Transverse colon (tissue), 4 donors: ENCODE results near the gene SUPV3L1. TPM values are rescaled to one million over a fixed set of nuclear protein-coding genes. Genes with fewer than 3 reads are reported as not detected.

Experiments
- DNase-seq: peaks from one replicate; pipeline ENCODE4 v3.0.0-alpha.2; 2019
- H3K27ac ChIP-seq, 4 donors: fragments of 200-600 bp; sonication (generic); 2 replicates each; pipeline ENCODE4 v1.5.1; 2016 to 2018; ENCODE audit warnings: inconsistent platforms in 4 of 4
- H3K27me3 ChIP-seq: fragments of 200-600 bp; sonication (generic); 2 replicates; pipeline ENCODE4 v1.5.1; 2017; ENCODE audit warnings: inconsistent platforms
- H3K36me3 ChIP-seq, 4 donors: fragments of 200-600 bp; sonication (generic); 2 replicates each; pipeline ENCODE4 v1.5.1; 2017 to 2019; ENCODE audit warnings: inconsistent platforms in 4 of 4
- H3K4me1 ChIP-seq, 4 donors: fragments of 200-600 bp; sonication (generic); 2 replicates each; pipeline ENCODE4 v1.5.1; 2017 to 2020; ENCODE audit warnings: inconsistent platforms in 4 of 4
- H3K4me3 ChIP-seq, 4 donors: fragments of 200-600 bp; sonication (generic); 1 replicate in 1 of 4; 2 replicates in 3 of 4; pipeline versions ENCODE4 v1.5.1 to v1.6.1; 2017 to 2019; ENCODE audit warnings: inconsistent platforms in 4 of 4
- H3K9me3 ChIP-seq, 2 donors: fragments of 200-600 bp; sonication (generic); 2 replicates each; pipeline ENCODE4 v1.5.1; 2017 to 2019; ENCODE audit warnings: inconsistent platforms in 2 of 2
- CTCF ChIP-seq, 5 experiments: fragments of 200-600 bp in 3 of 5; fragments of 450-650 bp in 2 of 5; sonication (generic) in 3 of 5; IDR thresholded peaks; 1 replicate in 2 of 5; 2 replicates in 3 of 5; pipeline ENCODE4 v1.5.1; 2016 to 2017; ENCODE audit warnings: antibody characterized with exemption in 5 of 5, inconsistent platforms in 3 of 5, mild to moderate bottlenecking in 2 of 5, moderate library complexity in 1 of 5
- EP300 ChIP-seq: sonication (generic); formaldehyde crosslinking; IDR thresholded peaks from one replicate; pipeline ENCODE4 v1.6.1; 2017; ENCODE audit warnings: antibody characterized with exemption, low read depth
- POLR2A ChIP-seq: fragments of 450-650 bp; IDR thresholded peaks from one replicate; pipeline ENCODE4 v1.6.1; 2016; ENCODE audit warnings: antibody characterized with exemption, mild to moderate bottlenecking, moderate library complexity
- POLR2AphosphoS5 ChIP-seq, 3 donors: sonication (generic); formaldehyde crosslinking; IDR thresholded peaks; one replicate each; pipeline ENCODE4 v1.6.1; 2016; ENCODE audit warnings: antibody characterized with exemption in 3 of 3
- WGBS, 2 donors: methylation state at CpG; one replicate each; pipeline ENCODE4 v1.1.5; 2018; ENCODE audit warnings: low coverage in 1 of 2; 5-methylcytosine and 5-hydroxymethylcytosine counted together
- in situ Hi-C, 4 donors: fragments of 200-750 bp; cut with MboI; loops; one replicate each; pipeline versions ENCODE4 v1.15.0 to v1.15.1; 2017; ENCODE audit warnings: low sequenced_read_pairs in 3 of 4, low pct_ligation_motif_present in 1 of 4, low pct_unique_long_range_greater_than_20kb in 1 of 4
- intact Hi-C: fragments of 100-400 bp; cut with DNase I; formaldehyde crosslinking; loops from one replicate; pipeline ENCODE4 v1.15.1; 2023; ENCODE audit warnings: low total_unique reads
- total RNA-seq, 4 donors: library from RNA; depleted of rRNA; stranded (reverse); fragments of >200 nt; gene quantifications; one replicate each; pipeline ENCODE4 v1.1.0, GENCODE V29; 2016

Gene SUPV3L1
- total RNA-seq, 4 donors from 2014 or later, result 15.3 to 34.0 (median 26.7) TPM

- TF ChIP-seq CTCF (IDR thresholded peaks at IDR 0.05), result no peak
- TF ChIP-seq POLR2A, result no peak
- no peak for TF ChIP-seq EP300
- no peak for TF ChIP-seq POLR2AphosphoS5 (IDR thresholded peaks at IDR 0.05)
- Histone ChIP-seq H3K4me1 (peaks cover 0 to 5% (median 2%) of the 10 kb centered on the region in 4 donors), H3K27ac (no peak overlapping the region), H3K36me3 (no peaks in the 10 kb centered on the region), H3K9me3 (no peaks in the 10 kb centered on the region), H3K27me3 (no peaks in the 10 kb centered on the region), H3K4me3 (no peak overlapping the region)
- no peak for DNase-seq
- in situ Hi-C loops (no loop called here), intact Hi-C loops (no loop called here)
- 88 to 93% methylated on average over 3 of the region's 3 CpGs for WGBS, 2 donors
Measured at GRCh38 chr10:69151984-69152383, 28.1 kb upstream of the SUPV3L1 start.

GRCh38 chr10:69153227-69153626 is 26.8 kb upstream of the SUPV3L1 start:
- no peak for DNase-seq
- Histone ChIP-seq H3K27me3 (no peaks in the 10 kb centered on the region), H3K27ac (no peak overlapping the region), H3K36me3 (peaks cover 0 to 3% (median 0%) of the 10 kb centered on the region in 4 donors), H3K4me3 (no peak overlapping the region), H3K9me3 (no peaks in the 10 kb centered on the region), H3K4me1 (no peaks in the 10 kb centered on the region)
- WGBS, 2 donors, result 92 to 100% methylated on average over 1 to 6 of the region's 6 CpGs
- TF ChIP-seq CTCF (IDR thresholded peaks at IDR 0.05) (no peak), POLR2AphosphoS5 (IDR thresholded peaks at IDR 0.05) (no peak), EP300 (no peak), POLR2A (no peak)
- in situ Hi-C loops, result no loop called here
- intact Hi-C loops, result no loop called here

- no peaks in the 10 kb centered on the region for H3K27me3 ChIP-seq
- intact Hi-C loops, result no loop called here
- TF ChIP-seq POLR2AphosphoS5 (IDR thresholded peaks at IDR 0.05), result no peak
- no peak for TF ChIP-seq CTCF (IDR thresholded peaks at IDR 0.05)
- H3K4me1 ChIP-seq, result no peaks in the 10 kb centered on the region
- peaks cover 0 to 26% (median 9%) of the 10 kb centered on the region in 4 donors for H3K36me3 ChIP-seq
- no peak overlapping the region for H3K4me3 ChIP-seq
- no peak for DNase-seq
- WGBS, 2 donors, result 88 to 94% methylated on average over 2 of the region's 2 CpGs
- H3K27ac ChIP-seq, result no peak overlapping the region
- in situ Hi-C loops, result no loop called here
- H3K9me3 ChIP-seq, result no peaks in the 10 kb centered on the region
Measured at GRCh38 chr10:69160809-69161241, 19.2 kb upstream of the SUPV3L1 start.

GRCh38 chr10:69168493-69168892 is 11.5 kb upstream of the SUPV3L1 start:
- H3K27ac ChIP-seq, result no peak overlapping the region
- H3K4me1 ChIP-seq, result no peaks in the 10 kb centered on the region
- H3K9me3 ChIP-seq, result no peaks in the 10 kb centered on the region
- peaks cover 0 to 64% (median 18%) of the 10 kb centered on the region in 4 donors for H3K36me3 ChIP-seq
- TF ChIP-seq POLR2A (no peak), EP300 (no peak), CTCF (IDR thresholded peaks at IDR 0.05) (no peak)
- in situ Hi-C loops (no loop called here), intact Hi-C loops (no loop called here)
- no peak for DNase-seq
- 95 to 100% methylated on average over 3 to 4 of the region's 4 CpGs for WGBS, 2 donors
- H3K4me3 ChIP-seq, result no peak overlapping the region
- H3K27me3 ChIP-seq, result no peaks in the 10 kb centered on the region
